ENCODE data around the gene CLIC5. TPM values are rescaled to one million over a fixed set of nuclear protein-coding genes. Genes with fewer than 3 reads are reported as not detected.

Gene CLIC5
- polyA plus RNA-seq, 1 experiment = not detected

- Histone ChIP-seq H3K4me3 (ENCODE audit: low read depth, low read length) (no peak overlapping the region), H3K27me3 (ENCODE audit: control insufficient read depth, insufficient read depth, low read length) (peaks cover 3% of the 10 kb centered on the region), H3K27ac (ENCODE audit: low read depth, low read length) (no peak overlapping the region), H3K9me3 (ENCODE audit: control insufficient read depth, insufficient read depth, low read length) (no peaks in the 10 kb centered on the region)
- no peak for DNase-seq (ENCODE audit: low read depth, low spot score)
- TF ChIP-seq CTCF (IDR thresholded peaks at IDR 0.05; ENCODE audit: low read depth, low read length) = no peak
- CTCF ChIA-PET = no interaction called here
- POLR2A ChIA-PET = no interaction called here
These were observed 171.7 kb downstream of the CLIC5 start for GRCh38 chr6:45843848-45844521.

- peaks cover 6% of the 10 kb centered on the region for H3K27me3 ChIP-seq (ENCODE audit: control insufficient read depth, insufficient read depth, low read length)
- H3K4me3 ChIP-seq (ENCODE audit: low read depth, low read length) = no peak overlapping the region
- TF ChIP-seq CTCF (IDR thresholded peaks at IDR 0.05; ENCODE audit: low read depth, low read length) = no peak
- ChIA-PET CTCF (no interaction called here), POLR2A (no interaction called here)
- no peak overlapping the region for H3K27ac ChIP-seq (ENCODE audit: low read depth, low read length)
- no peaks in the 10 kb centered on the region for H3K9me3 ChIP-seq (ENCODE audit: control insufficient read depth, insufficient read depth, low read length)
- DNase-seq (ENCODE audit: low read depth, low spot score) = no peak
These were observed 174.6 kb downstream of the CLIC5 start for GRCh38 chr6:45841062-45841461.

- CTCF ChIA-PET = interaction anchor here (0.5 kb wide), 1 partner anchor 334 kb away, joined by 4 read pairs; no protein-coding TSS in a partner anchor
- DNase-seq (ENCODE audit: low read depth, low spot score) = no peak
- H3K4me3 ChIP-seq (ENCODE audit: low read depth, low read length) = no peak overlapping the region
These were observed 176.7 kb downstream of the CLIC5 start for GRCh38 chr6:45838996-45839395.

GRCh38 chr6:45838451-45838850 is 177.2 kb downstream of the CLIC5 start:
- POLR2A ChIA-PET = no interaction called here
- peaks cover 6% of the 10 kb centered on the region for H3K27me3 ChIP-seq (ENCODE audit: control insufficient read depth, insufficient read depth, low read length)
- no peaks in the 10 kb centered on the region for H3K9me3 ChIP-seq (ENCODE audit: control insufficient read depth, insufficient read depth, low read length)
- no peak for TF ChIP-seq CTCF (IDR thresholded peaks at IDR 0.05; ENCODE audit: low read depth, low read length)
- H3K27ac ChIP-seq (ENCODE audit: low read depth, low read length) = no peak overlapping the region
- no peak for DNase-seq (ENCODE audit: low read depth, low spot score)
- CTCF ChIA-PET = interaction anchor here (0.5 kb wide), 1 partner anchor 333 kb away, joined by 4 read pairs; no protein-coding TSS in a partner anchor
- no peak overlapping the region for H3K4me3 ChIP-seq (ENCODE audit: low read depth, low read length)

More at GRCh38 chr6:45838996-45839395, 176.7 kb downstream of the CLIC5 start:
- no peaks in the 10 kb centered on the region for H3K9me3 ChIP-seq (ENCODE audit: control insufficient read depth, insufficient read depth, low read length)
- no peak for TF ChIP-seq CTCF (IDR thresholded peaks at IDR 0.05; ENCODE audit: low read depth, low read length)
- H3K27ac ChIP-seq (ENCODE audit: low read depth, low read length) = no peak overlapping the region
- POLR2A ChIA-PET = interaction anchor here (0.6 kb wide), 1 partner anchor 334 kb away, joined by 3 read pairs; no protein-coding TSS in a partner anchor
- H3K27me3 ChIP-seq (ENCODE audit: control insufficient read depth, insufficient read depth, low read length) = peaks cover 6% of the 10 kb centered on the region

GRCh38 chr6:45837541-45838200 is 178.0 kb downstream of the CLIC5 start:
- POLR2A ChIA-PET = no interaction called here
- Histone ChIP-seq H3K27ac (ENCODE audit: low read depth, low read length) (no peak overlapping the region), H3K9me3 (ENCODE audit: control insufficient read depth, insufficient read depth, low read length) (no peaks in the 10 kb centered on the region), H3K4me3 (ENCODE audit: low read depth, low read length) (no peak overlapping the region), H3K27me3 (ENCODE audit: control insufficient read depth, insufficient read depth, low read length) (peaks cover 7% of the 10 kb centered on the region)
- no peak for TF ChIP-seq CTCF (IDR thresholded peaks at IDR 0.05; ENCODE audit: low read depth, low read length)
- DNase-seq (ENCODE audit: low read depth, low spot score) = no peak
- CTCF ChIA-PET = interaction anchor here (1.1 kb wide), 1 partner anchor 92 kb away, joined by 4 read pairs; no protein-coding TSS in a partner anchor

Measured in AG04450 (cell line).